HCT116 (cell line): ENCODE measurements around the gene SLC30A9.

ENCODE experiments used
- EZH2phosphoT487 ChIP-seq: fragments of 200-600 bp; IDR thresholded peaks from 2 replicates; pipeline ENCODE4 v1.6.1; 2018; ENCODE audit warnings: antibody characterized with exemption, borderline replicate concordance
- POLR2AphosphoS5 ChIP-seq: IDR thresholded peaks from 2 replicates; pipeline ENCODE4 v1.6.1; 2011; ENCODE audit warnings: mild to moderate bottlenecking, low read depth, low read length, moderate library complexity
- SP1 ChIP-seq: IDR thresholded peaks from 2 replicates; pipeline ENCODE4 v1.6.1; 2012; ENCODE audit warnings: low read depth

DNA sequence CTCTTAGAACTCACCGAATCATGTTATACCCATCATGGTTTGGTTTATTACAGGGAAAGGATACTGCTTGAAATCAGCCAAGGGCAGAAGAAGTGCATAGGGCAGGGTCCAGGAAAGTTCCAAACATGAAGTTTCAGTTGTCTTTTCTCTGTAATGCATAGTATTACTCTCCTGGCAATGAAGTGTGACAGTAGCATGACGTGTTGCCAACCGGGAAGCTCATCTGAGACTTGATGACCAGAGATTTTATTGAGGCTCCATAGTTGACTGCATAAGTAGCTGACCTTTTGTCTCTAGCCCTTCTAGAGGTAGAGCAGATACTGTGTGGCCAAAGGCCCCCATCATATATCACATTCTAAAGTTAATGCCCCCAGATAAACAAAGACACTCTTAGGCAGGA is 90.0 kb downstream of the SLC30A9 start:
- TF ChIP-seq SP1 = no peak
- TF ChIP-seq EZH2phosphoT487 = no peak
- no peak for TF ChIP-seq POLR2AphosphoS5
